Activated T-cell treated with anti-CD3 and anti-CD28 coated beads for 1 hour (primary cell): Measurements from ENCODE around the gene RACK1.
"Not testable (repeated sequence)": the region's sequence is repeated elsewhere in the genome, so short reads cannot be mapped to it uniquely, and the experiment has no call there.

Experiments
- DNase-seq: peaks from one replicate; pipeline ENCODE4 v3.0.0-alpha.2; 2020; ENCODE audit warnings: low read depth

Gene RACK1

GRCh38 chr5:181243564-181244343 is at the start of gene RACK1:
TSS of gene RACK1 (minus strand) at chr5:181243906. CDS start at chr5:181243800, 106 bp downstream.
- DNase-seq: peak; percentile 84

- DNase-seq: not testable (repeated sequence)
Observed at GRCh38 chr5:181287331-181287730, 43.6 kb upstream of the RACK1 start.

GRCh38 chr5:181285962-181286705 is 42.4 kb upstream of the RACK1 start:
- DNase-seq: not testable (repeated sequence)

DNA sequence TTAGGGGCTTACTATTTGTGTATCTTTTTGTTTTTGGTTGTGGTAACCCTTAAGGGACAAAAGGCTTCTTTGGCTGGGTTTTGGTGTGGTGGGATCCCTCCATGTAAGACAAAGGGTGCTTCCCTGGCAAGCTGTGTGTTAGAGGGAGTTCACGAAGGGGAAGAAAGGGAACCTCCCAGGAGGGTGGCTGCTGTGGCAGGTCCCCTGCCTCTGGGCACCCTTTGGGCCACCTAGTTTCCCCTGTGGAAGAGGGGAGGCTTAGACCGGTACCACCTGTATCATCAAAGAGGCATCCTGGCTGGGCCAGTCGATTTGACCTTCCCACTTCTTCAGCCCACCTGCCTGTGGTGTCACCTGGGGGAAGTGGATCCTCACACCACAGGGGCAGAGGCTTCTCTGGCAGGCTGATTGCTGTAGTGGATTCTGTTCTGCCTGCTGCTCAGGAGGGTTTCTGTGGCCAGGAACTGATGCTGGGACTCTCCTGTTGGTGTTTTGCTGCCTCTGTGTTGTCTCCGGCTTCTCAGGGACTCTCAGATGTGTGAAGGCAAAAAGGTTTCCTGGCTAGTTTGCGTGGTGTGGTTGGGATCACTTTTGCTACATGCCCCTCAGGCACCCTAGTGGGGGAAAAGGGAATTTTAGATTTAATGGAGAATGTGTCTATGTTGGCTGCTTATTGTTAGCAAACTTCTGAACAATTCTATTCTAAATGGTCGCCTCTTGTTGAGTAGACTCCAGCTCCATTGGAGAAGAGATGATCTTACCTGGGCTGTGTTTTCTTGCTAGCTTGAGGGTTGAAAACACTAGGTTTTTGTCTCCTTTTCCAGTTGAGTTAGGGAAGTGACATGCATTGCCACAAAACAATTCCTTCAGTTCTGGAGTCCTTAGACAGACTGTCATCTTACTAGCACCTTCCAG is 40.4 kb upstream of the RACK1 start:
- not testable (repeated sequence) for DNase-seq

DNA sequence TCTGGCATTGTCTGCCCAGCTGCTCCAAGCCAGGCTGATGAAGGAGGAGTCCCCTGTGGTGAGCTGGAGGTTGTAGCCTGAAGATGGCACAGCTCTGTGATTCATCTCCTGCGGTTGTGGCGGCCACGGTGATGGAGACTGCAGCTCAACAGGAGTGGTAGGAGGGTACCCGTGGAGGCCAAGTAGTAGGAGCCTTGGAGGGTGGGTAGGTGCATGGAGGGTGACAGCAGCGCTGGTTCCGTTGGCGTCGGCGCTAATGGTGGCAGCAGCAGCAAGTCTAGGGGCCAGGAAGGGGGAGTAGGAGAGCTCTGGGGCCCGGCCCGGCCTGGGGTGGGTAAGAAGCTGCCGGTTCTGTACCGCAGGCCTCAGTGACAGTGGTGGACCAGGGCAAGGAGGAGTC is 39.6 kb upstream of the RACK1 start:
- DNase-seq: no peak

DNA sequence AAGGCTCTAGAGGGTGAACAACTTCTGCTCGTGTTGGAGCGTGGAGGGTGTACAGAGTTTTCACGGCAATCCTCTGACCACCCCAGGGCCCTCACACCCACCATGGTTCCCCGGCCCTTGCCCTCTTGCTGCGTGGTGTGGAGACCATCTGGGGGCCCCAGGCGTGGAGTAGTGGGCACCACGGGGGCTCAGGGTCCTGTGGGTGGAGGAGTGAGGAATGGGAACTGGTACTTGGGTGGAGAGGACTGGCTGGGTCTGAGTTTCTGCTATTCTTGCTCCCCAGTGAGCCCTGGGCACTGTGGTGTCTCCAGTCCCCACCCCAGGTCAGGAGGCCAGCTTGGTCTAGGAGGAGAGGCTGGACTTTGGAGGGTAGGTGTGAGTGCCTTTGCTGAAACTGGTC is 39.2 kb upstream of the RACK1 start:
- no peak for DNase-seq

- DNase-seq: not testable (repeated sequence)
Observed at GRCh38 chr5:181282415-181282814, 38.7 kb upstream of the RACK1 start.

- DNase-seq: no peak
Observed at GRCh38 chr5:181281984-181282316, 38.2 kb upstream of the RACK1 start.

DNA sequence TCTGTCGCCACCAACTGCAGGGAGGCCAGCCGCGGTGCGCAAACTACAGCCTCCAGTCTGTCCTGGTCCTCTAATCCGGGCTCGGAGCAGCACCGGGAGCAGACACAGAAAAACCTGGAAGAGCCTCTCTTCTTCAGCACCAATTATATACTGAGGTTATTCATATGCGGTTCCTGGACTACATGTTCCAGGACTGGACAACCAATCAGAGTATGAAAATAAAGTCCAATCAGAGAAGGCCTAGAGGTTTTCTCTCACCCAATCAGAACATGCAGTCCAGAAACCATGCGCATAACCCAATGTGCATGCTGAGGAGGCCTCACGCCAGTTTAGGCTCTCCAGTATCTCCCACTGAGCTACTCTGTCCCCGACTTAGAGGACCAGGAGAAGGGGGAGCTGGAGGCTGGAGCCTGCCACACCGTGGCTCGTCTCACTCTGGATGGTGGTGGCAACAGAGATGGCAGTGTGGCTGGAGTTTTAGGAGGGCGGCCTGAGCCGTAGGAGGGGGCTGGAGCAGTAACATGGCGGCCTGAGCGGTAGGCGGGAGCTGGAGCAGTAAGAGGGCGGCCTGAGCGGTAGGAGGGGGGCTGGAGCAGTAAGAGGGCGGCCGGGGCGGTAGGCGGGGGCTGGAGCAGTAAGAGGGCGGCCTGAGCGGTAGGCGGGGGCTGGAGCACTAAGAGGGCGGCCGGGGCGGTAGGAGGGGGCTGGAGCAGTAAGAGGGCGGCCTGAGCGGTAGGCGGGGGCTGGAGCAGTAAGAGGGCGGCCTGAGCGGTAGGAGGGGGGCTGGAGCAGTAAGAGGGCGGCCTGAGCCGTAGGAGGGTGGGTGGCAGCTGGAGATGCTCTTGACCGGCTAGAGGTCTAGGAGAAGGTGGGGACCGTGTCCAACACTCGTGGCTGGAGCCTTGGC is 37.6 kb upstream of the RACK1 start:
- DNase-seq: no peak

- DNase-seq: no peak
Observed at GRCh38 chr5:181280251-181280762, 36.6 kb upstream of the RACK1 start.

DNA sequence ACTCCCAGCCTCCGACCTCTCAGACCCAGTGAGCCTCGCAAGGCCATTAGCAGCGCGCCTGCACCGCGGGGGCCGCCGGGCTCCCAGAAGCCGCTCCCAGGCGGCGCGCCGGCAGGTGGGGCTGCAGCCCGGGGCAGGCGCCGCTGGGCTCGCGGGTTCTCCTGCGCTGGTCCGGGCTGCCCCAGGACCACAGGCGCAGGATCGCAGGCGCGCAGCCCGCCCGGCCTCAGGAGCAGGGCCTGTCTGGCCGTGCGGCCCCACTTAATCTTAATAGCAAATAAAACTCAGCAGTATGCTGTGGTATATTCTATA is 29.7 kb upstream of the RACK1 start:
- not testable (repeated sequence) for DNase-seq

DNA sequence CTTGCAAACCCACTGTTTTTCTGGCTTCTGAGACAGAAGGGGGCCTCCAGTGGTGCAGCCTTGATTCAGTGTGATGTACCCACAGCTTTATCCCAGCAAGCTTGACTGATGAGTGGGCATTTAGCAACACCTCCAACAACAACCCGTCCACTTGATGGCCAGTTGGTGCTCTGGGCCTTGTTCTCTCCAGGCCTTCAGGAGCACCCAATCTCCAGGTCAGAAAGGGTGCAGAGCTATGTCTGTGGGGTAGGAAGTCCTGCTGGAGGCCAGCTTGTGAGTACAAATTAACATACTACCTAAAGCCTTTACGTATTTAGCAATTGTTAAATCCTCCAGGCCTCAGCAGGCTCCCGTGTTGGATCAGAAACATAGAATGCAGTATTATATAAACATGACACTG is 27.4 kb upstream of the RACK1 start:
- DNase-seq: no peak

- DNase-seq: not testable (repeated sequence)
Observed at GRCh38 chr5:181267907-181268306, 24.2 kb upstream of the RACK1 start.

- DNase-seq: not testable (repeated sequence)
Observed at GRCh38 chr5:181267291-181267904, 23.7 kb upstream of the RACK1 start.

- no peak for DNase-seq
Observed at GRCh38 chr5:181265092-181265671, 21.5 kb upstream of the RACK1 start.

DNA sequence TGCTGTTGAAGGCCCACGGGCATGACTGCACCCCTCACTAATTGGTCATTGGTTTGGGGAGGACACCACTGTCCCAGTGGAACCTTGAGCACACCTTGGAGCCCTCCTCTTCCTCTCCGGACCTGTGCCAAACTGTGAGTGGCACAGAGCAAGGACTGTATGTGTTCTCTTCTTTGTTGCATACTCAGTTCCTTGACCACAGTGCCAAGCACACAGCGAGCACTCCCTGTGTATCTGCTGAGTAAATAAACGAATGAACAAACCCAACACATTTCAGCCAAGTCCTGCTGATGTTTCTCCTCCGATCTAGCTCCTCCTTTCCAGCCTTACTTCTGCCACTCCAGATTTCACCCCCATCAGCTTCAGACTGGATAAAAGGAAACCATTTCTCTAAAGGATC is 19.9 kb upstream of the RACK1 start:
- DNase-seq: no peak

GRCh38 chr5:181261320-181262049 is 17.8 kb upstream of the RACK1 start:
- peak; percentile 58 for DNase-seq

DNA sequence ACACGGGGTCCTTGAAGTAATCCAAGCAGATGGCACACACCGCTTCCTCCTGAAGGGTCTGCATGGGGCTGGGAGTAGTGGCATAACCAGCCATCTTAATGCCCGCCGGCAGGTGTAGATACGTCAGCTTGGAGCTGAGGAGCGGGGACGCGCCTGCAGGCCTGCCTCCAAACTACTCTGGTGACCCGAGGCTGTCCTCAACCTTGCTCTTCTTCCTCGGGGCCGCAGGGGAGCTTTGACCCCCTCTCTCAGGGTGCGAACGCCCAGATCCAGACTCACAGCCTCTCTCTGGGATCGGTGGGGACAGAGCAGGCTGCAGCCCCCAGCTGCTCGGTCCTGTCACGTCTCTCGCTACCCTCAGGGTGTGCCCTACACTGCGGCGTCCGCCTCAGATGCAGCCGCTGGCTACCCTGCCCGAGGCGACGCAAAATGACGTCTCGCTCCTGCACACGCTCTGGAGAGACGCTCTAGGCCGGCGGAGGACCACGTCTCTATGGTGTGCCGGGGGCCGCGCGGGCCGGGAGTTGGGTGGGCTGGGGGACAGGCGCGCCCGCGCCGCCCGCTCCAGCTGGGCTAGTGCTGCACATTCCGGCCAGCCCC is 17.1 kb upstream of the RACK1 start, which contains the start of gene TRIM52:
Gene TRIM52, minus strand, starts transcription at position 424 of the 600 bp plus-strand sequence. Its CDS starts 330 bp downstream, at position 94.
- peak; percentile 90 for DNase-seq
